GM18526 (cell line): Measurements from ENCODE around the gene MMP1.

Source experiments
- POLR2A ChIP-seq: IDR thresholded peaks from 3 replicates; pipeline ENCODE4 v1.6.1; 2011; ENCODE audit not compliant: insufficient read length; ENCODE audit errors: extremely low read depth

Gene MMP1

DNA sequence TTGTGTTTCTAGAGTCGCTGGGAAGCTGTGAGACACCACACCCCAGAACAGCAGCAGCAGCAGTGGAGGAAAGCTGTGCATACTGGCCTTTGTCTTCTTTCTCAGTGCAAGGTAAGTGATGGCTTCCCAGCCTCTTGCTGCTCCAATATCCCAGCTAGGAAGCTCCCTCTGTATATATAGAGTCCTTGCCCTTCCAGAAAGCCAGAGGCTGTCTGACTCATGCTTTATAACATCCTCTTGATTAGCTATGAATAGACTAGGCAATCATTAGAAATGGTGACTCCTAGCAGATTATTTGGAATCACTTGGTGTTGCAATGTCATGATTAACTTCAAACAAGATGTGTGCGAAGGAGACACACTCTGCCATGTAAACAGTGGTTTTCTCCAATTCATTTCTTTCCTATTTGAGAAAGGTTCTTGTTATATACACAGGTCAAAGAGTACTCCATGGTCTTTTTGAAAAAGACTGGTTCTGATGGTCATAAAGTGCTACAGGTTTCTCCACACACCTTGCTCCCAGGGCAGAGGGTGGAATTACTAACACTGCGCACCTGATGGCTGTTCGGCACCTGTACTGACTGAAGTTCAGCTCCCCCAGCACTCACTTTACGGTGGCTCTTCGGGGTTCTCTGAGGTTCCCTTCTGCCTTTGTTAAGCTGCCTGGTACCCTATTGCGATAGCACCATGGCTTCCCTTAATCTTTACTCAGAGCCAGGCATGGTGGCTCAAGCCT lies at the start of gene MMP1:
MMP1 (minus strand) TSS at position 149 of the 735 bp plus-strand sequence; CDS start at position 81, 68 bp downstream.
- no peak for TF ChIP-seq POLR2A

DNA sequence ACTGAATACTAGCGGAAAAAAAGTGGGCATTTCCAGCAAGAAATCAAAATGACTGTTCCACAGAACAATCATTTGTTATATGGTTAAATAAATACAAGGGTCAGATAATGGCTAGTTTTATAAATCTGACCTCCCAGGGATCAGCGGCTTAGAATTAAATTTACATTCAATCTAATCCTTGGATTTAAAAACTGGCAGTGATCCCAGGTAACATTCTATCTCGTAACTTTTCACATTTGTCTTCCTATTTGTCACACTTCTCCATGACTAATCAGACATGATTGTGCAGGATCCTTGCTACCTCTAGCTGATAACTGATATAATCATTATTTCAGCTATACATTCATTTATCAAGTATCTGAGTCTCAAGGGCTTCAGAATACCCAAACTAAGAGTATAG lies 48.3 kb upstream of the MMP1 start:
- TF ChIP-seq POLR2A = no peak

GRCh38 chr11:102843489-102843888 lies 45.5 kb upstream of the MMP1 start, which contains the start of gene MMP3:
TSS of gene MMP3 (minus strand) at chr11:102843609. CDS start at chr11:102843546, 63 bp downstream.
- TF ChIP-seq POLR2A = no peak

GRCh38 chr11:102842930-102843329 lies 45.0 kb upstream of the MMP1 start:
- TF ChIP-seq POLR2A = no peak

DNA sequence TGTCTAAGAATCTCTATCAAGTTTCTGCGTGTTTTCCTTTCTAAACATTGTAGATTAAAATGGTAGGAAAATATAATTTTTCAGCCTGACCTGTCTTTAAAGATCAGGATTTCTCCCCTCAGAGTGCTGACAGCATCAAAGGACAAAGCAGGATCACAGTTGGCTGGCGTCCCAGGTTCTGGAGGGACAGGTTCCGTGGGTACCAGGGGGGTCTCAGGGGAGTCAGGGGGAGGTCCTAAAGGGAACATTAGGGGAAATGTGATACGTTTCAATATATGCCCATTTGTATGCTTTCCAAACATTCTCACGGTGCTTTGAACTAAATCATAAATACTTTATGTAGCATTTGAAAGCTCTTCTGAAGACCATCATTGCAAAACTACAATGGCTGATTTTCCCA lies 42.1 kb upstream of the MMP1 start:
- no peak for TF ChIP-seq POLR2A

GRCh38 chr11:102837646-102838045 lies 39.7 kb upstream of the MMP1 start:
- TF ChIP-seq POLR2A = no peak

DNA sequence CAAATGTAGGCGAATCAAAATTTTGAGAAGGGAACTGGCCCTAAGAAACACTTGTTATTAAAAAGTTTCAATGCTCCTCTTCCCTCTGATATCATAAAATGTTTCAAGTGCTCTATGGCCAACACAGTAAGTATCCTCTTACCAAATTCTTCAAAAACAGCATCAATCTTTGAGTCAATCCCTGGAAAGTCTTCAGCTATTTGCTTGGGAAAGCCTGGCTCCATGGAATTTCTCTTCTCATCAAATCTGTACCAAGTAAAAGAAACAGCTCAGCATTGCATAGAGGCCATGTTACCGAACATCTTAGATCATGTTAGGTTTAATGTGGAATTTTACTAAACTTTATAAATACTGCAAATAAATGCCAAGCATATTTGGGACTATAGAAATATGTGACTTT lies 39.2 kb upstream of the MMP1 start:
- no peak for TF ChIP-seq POLR2A

- TF ChIP-seq POLR2A = no peak
These were observed 38.4 kb upstream of the MMP1 start for GRCh38 chr11:102836290-102836875.

DNA sequence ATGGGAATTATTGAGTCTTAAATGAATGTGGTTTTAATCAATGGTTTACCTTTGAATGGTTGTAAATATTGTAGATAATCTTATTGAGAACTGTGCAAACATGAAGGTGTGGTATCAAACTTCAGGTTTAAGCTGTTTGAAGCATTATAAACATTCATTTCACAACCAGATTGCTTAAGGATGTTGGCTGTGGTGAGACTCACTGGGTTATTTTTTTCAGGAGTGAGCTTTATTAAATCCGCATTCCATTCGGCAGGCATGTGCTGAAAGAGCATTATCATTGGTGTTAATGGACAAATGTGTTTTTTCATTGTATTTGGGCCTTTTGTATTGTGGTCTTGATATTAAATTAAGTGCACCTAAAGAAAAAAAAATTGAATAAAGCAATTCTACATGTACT lies 35.8 kb upstream of the MMP1 start:
- TF ChIP-seq POLR2A = no peak

DNA sequence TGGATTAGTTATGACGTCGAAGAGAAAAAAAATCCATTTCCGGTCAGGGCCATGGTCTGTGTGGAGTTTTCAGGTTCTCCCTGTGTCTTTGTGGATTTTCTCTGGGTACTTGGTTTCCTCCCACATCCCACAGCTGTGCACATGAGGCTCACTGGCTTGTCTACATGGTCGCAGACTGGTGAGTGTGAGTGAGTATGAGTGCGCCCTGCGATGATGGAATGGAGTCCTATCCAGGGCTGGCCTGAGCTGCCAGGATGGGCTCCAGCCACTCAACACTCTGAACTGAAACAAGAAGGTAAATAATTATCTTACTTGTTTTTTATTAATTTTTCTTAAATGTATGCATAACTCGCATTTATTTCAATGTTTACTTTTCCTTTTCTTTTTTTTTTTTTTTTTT lies 34.7 kb upstream of the MMP1 start:
- no peak for TF ChIP-seq POLR2A

GRCh38 chr11:102831489-102832440 lies 33.8 kb upstream of the MMP1 start:
- no peak for TF ChIP-seq POLR2A

DNA sequence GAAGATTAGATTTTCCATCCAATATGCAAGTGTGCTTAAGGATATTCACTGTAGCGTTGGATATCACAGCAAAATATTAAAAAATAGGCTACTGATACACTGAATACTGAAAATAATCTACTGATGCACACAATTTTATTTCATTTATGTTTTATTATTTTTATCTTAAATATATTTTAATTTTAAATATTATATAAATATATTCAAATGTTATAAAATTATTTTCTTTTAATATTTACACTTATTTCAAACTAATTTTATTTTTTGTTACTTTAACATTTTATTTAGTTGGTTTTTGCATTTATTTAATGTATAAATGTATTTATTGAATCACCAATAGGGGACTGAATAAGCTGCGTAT lies 33.1 kb upstream of the MMP1 start:
- no peak for TF ChIP-seq POLR2A

- TF ChIP-seq POLR2A = no peak
These were observed 32.2 kb upstream of the MMP1 start for GRCh38 chr11:102830001-102830727.

- TF ChIP-seq POLR2A = no peak
These were observed 31.5 kb upstream of the MMP1 start for GRCh38 chr11:102829316-102830000.
